OCI-LY3 (cell line): ENCODE measurements around the gene MND1.

Source experiments
- H2AFZ ChIP-seq: fragments of 200-600, 300-600 bp; shearing (Covaris generic); 2 replicates; pipeline ENCODE4 v1.6.0; 2014; ENCODE audit warnings: antibody characterized with exemption, low read depth, low read length
- H3K27ac ChIP-seq: fragments of 200-600, 300-600 bp; sonication (generic); 2 replicates; pipeline ENCODE4 v1.5.1; 2014; ENCODE audit warnings: mild to moderate bottlenecking, low read length, moderate library complexity, mixed read lengths
- H3K27me3 ChIP-seq: fragments of 200-600, 300-600 bp; sonication (generic); 2 replicates; pipeline ENCODE4 v1.6.1; 2014; ENCODE audit warnings: low read depth, low read length, mixed read lengths
- H3K36me3 ChIP-seq: fragments of 200-600, 300-600 bp; sonication (generic); replicated peaks from 2 replicates; pipeline ENCODE3; 2014; ENCODE audit warnings: low read depth, low read length, mixed read lengths
- H3K4me1 ChIP-seq: fragments of 300-600, 200-600 bp; sonication (generic); 2 replicates; pipeline ENCODE4 v1.6.1; 2014; ENCODE audit warnings: low read length, mixed read lengths
- H3K4me2 ChIP-seq: fragments of 200-600, 300-600 bp; sonication (generic); 2 replicates; pipeline ENCODE4 v1.6.1; 2014; ENCODE audit warnings: low read length, mixed read lengths
- H3K4me3 ChIP-seq: fragments of 300-600, 200-600 bp; sonication (generic); 2 replicates; pipeline ENCODE4 v1.5.1; 2014; ENCODE audit warnings: antibody characterized with exemption, mild to moderate bottlenecking, low read length, moderate library complexity
- H3K79me2 ChIP-seq: fragments of 300-600, 200-600 bp; shearing (Covaris generic); 2 replicates; pipeline ENCODE4 v1.6.1; 2014; ENCODE audit warnings: mild to moderate bottlenecking, low read length, mixed read lengths
- H3K9ac ChIP-seq: fragments of 300-600, 200-600 bp; shearing (Covaris generic); 2 replicates; pipeline ENCODE4 v1.6.0; 2014; ENCODE audit warnings: mild to moderate bottlenecking, low read length, moderate library complexity
- H3K9me3 ChIP-seq: fragments of 200-600, 300-600 bp; shearing (Covaris generic); 2 replicates; pipeline ENCODE4 v1.6.1; 2014; ENCODE audit warnings: low read length, mixed read lengths; ENCODE audit not compliant: insufficient read depth
- H4K20me1 ChIP-seq: fragments of 200-600, 300-600 bp; sonication (generic); 2 replicates; pipeline ENCODE4 v1.6.1; 2016; ENCODE audit warnings: low read length, mixed read lengths; ENCODE audit not compliant: insufficient read depth
- EZH2phosphoT487 ChIP-seq: fragments of 200-600 bp; shearing (Covaris generic); IDR thresholded peaks from 2 replicates; pipeline ENCODE4 v1.6.1; 2018; ENCODE audit warnings: antibody characterized with exemption, mixed run types, low read depth
- TF ChIP-seq, protein P1 (sequence below): fragments of 200-600, 300-600 bp; sonication (generic); IDR thresholded peaks from 2 replicates; pipeline ENCODE4 v1.5.1; 2014; ENCODE audit warnings: antibody characterized with exemption, low read length, low read depth

The MND1 gene

GRCh38 chr4:153418121-153418520, 73.6 kb downstream of the MND1 start:
- Histone ChIP-seq H3K4me3 (no peak overlapping the region), H3K27me3 (no peaks in the 10 kb centered on the region), H3K9me3 (no peaks in the 10 kb centered on the region), H3K27ac (0 out of 2 replicates have a peak overlapping the region, but pooled peaks have one; percentile 71), H3K9ac (no peak overlapping the region), H3K36me3 (peaks cover 3% of the 10 kb centered on the region), H4K20me1 (no peaks in the 10 kb centered on the region; the same call in 1 of the 2 replicates), H3K4me1 (peaks cover 42% of the 10 kb centered on the region), H2AFZ (no peak overlapping the region), H3K4me2 (no peak overlapping the region), H3K79me2 (no peaks in the 10 kb centered on the region)
- TF ChIP-seq, protein P1, sequence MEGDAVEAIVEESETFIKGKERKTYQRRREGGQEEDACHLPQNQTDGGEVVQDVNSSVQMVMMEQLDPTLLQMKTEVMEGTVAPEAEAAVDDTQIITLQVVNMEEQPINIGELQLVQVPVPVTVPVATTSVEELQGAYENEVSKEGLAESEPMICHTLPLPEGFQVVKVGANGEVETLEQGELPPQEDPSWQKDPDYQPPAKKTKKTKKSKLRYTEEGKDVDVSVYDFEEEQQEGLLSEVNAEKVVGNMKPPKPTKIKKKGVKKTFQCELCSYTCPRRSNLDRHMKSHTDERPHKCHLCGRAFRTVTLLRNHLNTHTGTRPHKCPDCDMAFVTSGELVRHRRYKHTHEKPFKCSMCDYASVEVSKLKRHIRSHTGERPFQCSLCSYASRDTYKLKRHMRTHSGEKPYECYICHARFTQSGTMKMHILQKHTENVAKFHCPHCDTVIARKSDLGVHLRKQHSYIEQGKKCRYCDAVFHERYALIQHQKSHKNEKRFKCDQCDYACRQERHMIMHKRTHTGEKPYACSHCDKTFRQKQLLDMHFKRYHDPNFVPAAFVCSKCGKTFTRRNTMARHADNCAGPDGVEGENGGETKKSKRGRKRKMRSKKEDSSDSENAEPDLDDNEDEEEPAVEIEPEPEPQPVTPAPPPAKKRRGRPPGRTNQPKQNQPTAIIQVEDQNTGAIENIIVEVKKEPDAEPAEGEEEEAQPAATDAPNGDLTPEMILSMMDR = no peak
- no peak for TF ChIP-seq EZH2phosphoT487

DNA sequence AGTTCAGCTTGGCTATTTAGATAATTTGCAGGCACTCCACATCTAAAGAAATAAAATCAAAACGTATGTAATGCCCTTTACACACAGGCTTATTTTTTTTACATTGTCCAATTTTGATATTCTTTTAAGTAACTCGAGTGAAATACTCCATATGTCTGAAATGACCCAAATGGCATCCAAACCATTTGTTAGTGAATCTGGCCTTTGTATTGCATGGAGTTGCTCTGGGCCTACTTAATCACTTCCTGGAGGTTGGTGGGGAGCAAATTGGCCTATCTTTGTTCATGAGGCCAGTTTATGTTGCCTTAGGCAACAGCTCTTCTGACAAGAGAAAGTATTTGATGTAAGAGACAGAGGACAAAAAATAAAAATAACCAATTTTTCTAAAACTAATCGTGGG, 74.1 kb downstream of the MND1 start:
- Histone ChIP-seq H2AFZ (peak overlapping the region; percentile 91; the same call in 1 of the 2 replicates), H3K4me2 (peak overlapping the region; percentile 94), H3K79me2 (no peaks in the 10 kb centered on the region)

GRCh38 chr4:153419029-153419428, 74.5 kb downstream of the MND1 start:
- no peaks in the 10 kb centered on the region for H3K79me2 ChIP-seq
- H4K20me1 ChIP-seq = no peaks in the 10 kb centered on the region
- peak overlapping the region; percentile 94 for H3K4me2 ChIP-seq
- H2AFZ ChIP-seq = peak overlapping the region; percentile 91
- peak overlapping the region; percentile 75 for H3K4me3 ChIP-seq
- H3K27ac ChIP-seq = peak overlapping the region; percentile 71
- H3K9ac ChIP-seq = peak overlapping the region; percentile 58
- peaks cover 42% of the 10 kb centered on the region for H3K4me1 ChIP-seq
- peaks cover 3% of the 10 kb centered on the region for H3K36me3 ChIP-seq
- no peak for TF ChIP-seq EZH2phosphoT487
- TF ChIP-seq, protein P1 = no peak
- no peaks in the 10 kb centered on the region for H3K27me3 ChIP-seq
- H3K9me3 ChIP-seq = no peaks in the 10 kb centered on the region

More for the DNA sequence above, 74.1 kb downstream of the MND1 start:
- Histone ChIP-seq H3K9me3 (no peaks in the 10 kb centered on the region), H3K27ac (peak overlapping the region; percentile 71), H3K4me3 (peak overlapping the region; percentile 75; the same call in 1 of the 2 replicates), H3K9ac (0 out of 2 replicates have a peak overlapping the region, but pooled peaks have one; percentile 58), H3K27me3 (no peaks in the 10 kb centered on the region), H3K4me1 (peaks cover 42% of the 10 kb centered on the region), H4K20me1 (no peaks in the 10 kb centered on the region; the same call in 1 of the 2 replicates), H3K36me3 (peaks cover 3% of the 10 kb centered on the region)
- TF ChIP-seq, protein P1 = no peak
- TF ChIP-seq EZH2phosphoT487 = no peak

DNA sequence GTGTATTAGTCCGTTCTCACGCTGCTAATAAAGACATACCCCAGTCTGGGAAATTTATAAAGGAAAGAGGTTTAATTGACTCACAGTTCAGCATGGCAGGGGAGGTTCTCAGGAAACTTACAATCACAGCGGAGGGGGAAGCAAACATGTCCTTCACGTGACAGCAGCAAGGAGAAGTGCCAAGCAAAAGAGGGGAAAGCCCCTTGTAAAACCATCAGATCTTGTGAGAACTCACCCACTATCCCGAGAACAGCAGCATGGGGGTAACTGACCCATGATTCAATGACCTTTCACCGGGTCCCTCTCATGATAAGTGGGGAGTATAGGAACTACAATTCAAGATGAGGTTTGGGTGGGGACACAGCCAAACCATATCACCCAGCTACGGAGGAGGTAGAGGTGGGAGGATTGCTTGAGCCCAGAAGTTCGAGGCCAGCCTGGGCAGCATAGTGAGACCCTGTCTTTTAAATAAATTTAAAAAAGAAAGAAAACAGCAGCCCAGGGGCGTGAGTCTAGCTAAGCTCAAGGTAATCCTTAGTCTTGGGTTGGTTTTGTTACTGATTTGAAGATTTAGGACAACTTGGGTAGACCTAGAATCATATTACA, 75.3 kb downstream of the MND1 start:
- Histone ChIP-seq H3K9me3 (no peaks in the 10 kb centered on the region), H3K4me1 (peaks cover 42% of the 10 kb centered on the region), H3K36me3 (peaks cover 3% of the 10 kb centered on the region), H2AFZ (peak overlapping the region; percentile 91), H3K4me3 (peak overlapping the region; percentile 75), H3K9ac (peak overlapping the region; percentile 58), H3K27me3 (no peaks in the 10 kb centered on the region), H3K27ac (peak overlapping the region; percentile 71), H3K4me2 (peak overlapping the region; percentile 94), H4K20me1 (no peaks in the 10 kb centered on the region), H3K79me2 (no peaks in the 10 kb centered on the region)
- TF ChIP-seq, protein P1 = no peak
- TF ChIP-seq EZH2phosphoT487 = no peak
